Thyroid gland (tissue), 4 donors: ENCODE data around the gene MTNR1B. TPM values are rescaled to one million over a fixed set of nuclear protein-coding genes. Genes with fewer than 3 reads are reported as not detected.

Source experiments
- DNase-seq, 2 donors: peaks; one replicate each; pipeline ENCODE4 v3.0.0-alpha.2; 2019
- H3K27ac ChIP-seq, 3 donors: fragments of 200-600 bp; sonication (generic); 1 replicate in 2 of 3; 2 replicates in 1 of 3; pipeline ENCODE4 v1.5.1; 2016 to 2019; ENCODE audit warnings: mild to moderate bottlenecking in 1 of 3, moderate library complexity in 1 of 3
- H3K27me3 ChIP-seq: fragments of 200-600 bp; sonication (generic); one replicate; pipeline ENCODE4 v1.5.1; 2019
- H3K36me3 ChIP-seq, 2 donors: fragments of 200-600 bp; sonication (generic); one replicate each; pipeline ENCODE4 v1.5.1; 2016 to 2019
- H3K4me1 ChIP-seq, 2 donors: fragments of 200-600 bp; sonication (generic); one replicate each; pipeline ENCODE4 v1.5.1; 2017 to 2019
- H3K4me3 ChIP-seq, 3 donors: fragments of 200-600 bp; sonication (generic); replicated peaks in 1 of 3; 1 replicate in 2 of 3; 2 replicates in 1 of 3; pipeline ENCODE4 v1.5.1; 2016; ENCODE audit warnings: mild to moderate bottlenecking in 1 of 3
- H3K9me3 ChIP-seq: fragments of 200-600 bp; sonication (generic); one replicate; pipeline ENCODE4 v1.5.1; 2017
- CTCF ChIP-seq, 6 experiments: fragments of 200-600 bp in 3 of 6; fragments of 450-650 bp in 3 of 6; sonication (generic) in 3 of 6; IDR thresholded peaks; one replicate each; pipeline ENCODE4 v1.5.1; 2016 to 2019; ENCODE audit warnings: antibody characterized with exemption in 6 of 6, mild to moderate bottlenecking in 2 of 6, inconsistent platforms in 1 of 6, moderate library complexity in 1 of 6
- POLR2A ChIP-seq, 2 donors: fragments of 450-650 bp; IDR thresholded peaks; one replicate each; pipeline ENCODE4 v1.6.1; 2017; ENCODE audit warnings: antibody characterized with exemption in 2 of 2, mild to moderate bottlenecking in 2 of 2, moderate library complexity in 1 of 2
- WGBS, 2 donors: methylation state at CpG; one replicate each; pipeline ENCODE4 v1.1.5; 2017; 5-methylcytosine and 5-hydroxymethylcytosine counted together
- intact Hi-C: fragments of 100-400 bp; cut with DNase I; formaldehyde crosslinking; loops from one replicate; pipeline ENCODE4 v1.15.1; 2023
- total RNA-seq, 4 donors: library from RNA; depleted of rRNA; stranded (reverse); fragments of >200 nt; gene quantifications; one replicate each; pipeline ENCODE4 v1.2.3, GENCODE V29; 2016

The MTNR1B gene
- total RNA-seq, 4 donors from 2014 or later = not detected

- H3K27me3 ChIP-seq = no peaks in the 10 kb centered on the region
- H3K36me3 ChIP-seq = no peaks in the 10 kb centered on the region
- intact Hi-C loops = no loop called here
- no peaks in the 10 kb centered on the region for H3K9me3 ChIP-seq
- no peak overlapping the region for H3K27ac ChIP-seq
- WGBS, 2 donors = 92 to 93% methylated on average over 1 of the region's 1 CpG
- no peak for TF ChIP-seq POLR2A (IDR thresholded peaks at IDR 0.05)
- TF ChIP-seq CTCF (IDR thresholded peaks at IDR 0.05) = no peak
- no peaks in the 10 kb centered on the region for H3K4me1 ChIP-seq
- DNase-seq = no peak
- no peak overlapping the region for H3K4me3 ChIP-seq
Measured at GRCh38 chr11:92979176-92979575, 9.7 kb downstream of the MTNR1B start.

- no peaks in the 10 kb centered on the region for H3K4me1 ChIP-seq
- TF ChIP-seq POLR2A (IDR thresholded peaks at IDR 0.05) = no peak
- TF ChIP-seq CTCF (IDR thresholded peaks at IDR 0.05) = no peak
- 63 to 64% methylated on average over 3 of the region's 3 CpGs for WGBS, 2 donors
- no peak overlapping the region for H3K4me3 ChIP-seq
- no peaks in the 10 kb centered on the region for H3K9me3 ChIP-seq
- DNase-seq = no peak
- intact Hi-C loops = no loop called here
- H3K27ac ChIP-seq = no peak overlapping the region
- no peaks in the 10 kb centered on the region for H3K27me3 ChIP-seq
- H3K36me3 ChIP-seq = no peaks in the 10 kb centered on the region
Measured at GRCh38 chr11:92980312-92980711, 10.9 kb downstream of the MTNR1B start.

GRCh38 chr11:92981508-92982043 lies 12.1 kb downstream of the MTNR1B start:
- no peak for DNase-seq
- Histone ChIP-seq H3K27me3 (no peaks in the 10 kb centered on the region), H3K27ac (no peak overlapping the region), H3K36me3 (no peaks in the 10 kb centered on the region), H3K9me3 (no peaks in the 10 kb centered on the region), H3K4me3 (no peak overlapping the region), H3K4me1 (no peaks in the 10 kb centered on the region)
- TF ChIP-seq POLR2A (IDR thresholded peaks at IDR 0.05) (no peak), CTCF (IDR thresholded peaks at IDR 0.05) (no peak)
- intact Hi-C loops = no loop called here
- 96 to 97% methylated on average over 24 of the region's 24 CpGs for WGBS, 2 donors

- 82% methylated on average over 3 of the region's 3 CpGs for WGBS, 2 donors
Measured at GRCh38 chr11:92986585-92986984, 17.1 kb downstream of the MTNR1B start.

GRCh38 chr11:92993004-92993403 lies 23.6 kb downstream of the MTNR1B start:
- TF ChIP-seq CTCF (IDR thresholded peaks at IDR 0.05) (no peak), POLR2A (IDR thresholded peaks at IDR 0.05) (no peak)
- no peak for DNase-seq
- no peaks in the 10 kb centered on the region for H3K36me3 ChIP-seq
- no peaks in the 10 kb centered on the region for H3K9me3 ChIP-seq
- no peaks in the 10 kb centered on the region for H3K4me1 ChIP-seq
- no peak overlapping the region for H3K27ac ChIP-seq
- no peaks in the 10 kb centered on the region for H3K27me3 ChIP-seq
- intact Hi-C loops = no loop called here
- H3K4me3 ChIP-seq = no peak overlapping the region

More at GRCh38 chr11:92986585-92986984, 17.1 kb downstream of the MTNR1B start:
- Histone ChIP-seq H3K27ac (no peak overlapping the region), H3K9me3 (no peaks in the 10 kb centered on the region), H3K36me3 (no peaks in the 10 kb centered on the region), H3K4me3 (no peak overlapping the region), H3K27me3 (no peaks in the 10 kb centered on the region), H3K4me1 (no peaks in the 10 kb centered on the region)
- no peak for DNase-seq
- no peak for TF ChIP-seq CTCF (IDR thresholded peaks at IDR 0.05)
- no peak for TF ChIP-seq POLR2A (IDR thresholded peaks at IDR 0.05)
- intact Hi-C loops = no loop called here
